ENCODE data around the gene AIG1. TPM values are rescaled to one million over a fixed set of nuclear protein-coding genes. Genes with fewer than 3 reads are reported as not detected.

AIG1 gene
- polyA plus RNA-seq, 1 of the 3 experiments (the other 2 are of a cell fraction) = 36.8 TPM

GRCh38 chr6:143023695-143024094 is 37.0 kb upstream of the AIG1 start:
- Histone ChIP-seq H3K27me3 (ENCODE audit: insufficient read depth) (no peaks in the 10 kb centered on the region), H3K4me1 (ENCODE audit: control insufficient read depth in 1 of 2, insufficient read depth in 2 of 2, low read depth in 1 of 2, low read length in 1 of 2) (no peaks in the 10 kb centered on the region), H3K79me2 (ENCODE audit: insufficient read depth) (no peaks in the 10 kb centered on the region), H3K9me3 (no peaks in the 10 kb centered on the region), H3K4me3 (ENCODE audit: low read depth in 2 of 2, low read length in 1 of 2) (no peak overlapping the region), H3F3A (replicated peaks; ENCODE audit: insufficient read depth) (peaks cover 3% of the 10 kb centered on the region), H3K9me2 (no peaks in the 10 kb centered on the region), H3K27ac (ENCODE audit: low read depth in 2 of 2, low read length in 1 of 2) (no peak overlapping the region), H3K36me3 (replicated peaks in 1 of 2; ENCODE audit: control insufficient read depth in 1 of 2, insufficient read depth in 2 of 2, low read length in 1 of 2) (no peaks in the 10 kb centered on the region), H4K20me1 (ENCODE audit: insufficient read depth) (no peaks in the 10 kb centered on the region), H3K9ac (no peak overlapping the region), H3K4me2 (no peak overlapping the region), H2AFZ (ENCODE audit: low read depth) (no peak overlapping the region)
- DNase-seq = no peak
- WGBS (ENCODE audit: low lambda C conversion rate) = 100% methylated on average over 1 of the region's 1 CpG
- TF ChIP-seq RAD21 (IDR thresholded peaks at IDR 0.05; ENCODE audit: low read length) = no peak
- no peak for TF ChIP-seq TAF1 (IDR thresholded peaks at IDR 0.05; ENCODE audit: borderline replicate concordance, low read depth, low read length)
- TF ChIP-seq MXI1 (IDR thresholded peaks at IDR 0.05; ENCODE audit: low read depth, low read length) = no peak
- TF ChIP-seq CTCF (IDR thresholded peaks at IDR 0.05) = no peak
- TF ChIP-seq PBX3 (IDR thresholded peaks at IDR 0.05) = no peak
- TF ChIP-seq CHD2 (IDR thresholded peaks at IDR 0.05; ENCODE audit: low read length, partially characterized antibody) = no peak
- TF ChIP-seq MAX (IDR thresholded peaks at IDR 0.05; ENCODE audit: low read depth) = no peak
- no peak for TF ChIP-seq TCF12 (IDR thresholded peaks at IDR 0.05)
- no peak for TF ChIP-seq SMC3 (IDR thresholded peaks at IDR 0.05; ENCODE audit: low read depth, low read length)
- TF ChIP-seq FOSL2 (IDR thresholded peaks at IDR 0.05; ENCODE audit: borderline replicate concordance, low read depth) = no peak
- ChIA-PET POLR2A (no interaction called here), CTCF (interaction anchor here (1.4 kb wide), 1 partner anchor 61 kb away, joined by 4 read pairs; no protein-coding TSS in a partner anchor)

GRCh38 chr6:143024977-143025376 is 35.7 kb upstream of the AIG1 start:
- POLR2A ChIA-PET = no interaction called here
- TF ChIP-seq RCOR1 (IDR thresholded peaks at IDR 0.05; ENCODE audit: low read length) = no peak
- no peak for TF ChIP-seq MEF2A (IDR thresholded peaks at IDR 0.05; ENCODE audit: borderline replicate concordance, low read depth)
- TF ChIP-seq RXRA (IDR thresholded peaks at IDR 0.05; ENCODE audit: borderline replicate concordance, low read depth) = no peak
- no peak for TF ChIP-seq ELF1 (IDR thresholded peaks at IDR 0.05)
- no peak for TF ChIP-seq TEAD4 (IDR thresholded peaks at IDR 0.05; ENCODE audit: borderline replicate concordance, insufficient read depth)
- no peak for TF ChIP-seq EP300 (IDR thresholded peaks at IDR 0.05; ENCODE audit: borderline replicate concordance in 1 of 2, low read depth in 1 of 2, low read length in 1 of 2)
- TF ChIP-seq POLR2AphosphoS5 (IDR thresholded peaks at IDR 0.05; ENCODE audit: low read depth, low read length) = no peak
- TF ChIP-seq IRF3 (IDR thresholded peaks at IDR 0.05; ENCODE audit: low read depth, low read length) = no peak
- TF ChIP-seq EZH2phosphoT487 (IDR thresholded peaks at IDR 0.05; ENCODE audit: borderline replicate concordance, low read depth) = no peak
- TF ChIP-seq USF2 (IDR thresholded peaks at IDR 0.05; ENCODE audit: borderline replicate concordance, low read depth, low read length) = no peak

More at GRCh38 chr6:143024977-143025376, 35.7 kb upstream of the AIG1 start:
- peaks cover 3% of the 10 kb centered on the region for H3F3A ChIP-seq (replicated peaks; ENCODE audit: insufficient read depth)
- H3K27ac ChIP-seq (ENCODE audit: low read depth in 2 of 2, low read length in 1 of 2) = no peak overlapping the region
- DNase-seq = no peak
- H2AFZ ChIP-seq (ENCODE audit: low read depth) = no peak overlapping the region
- H3K9ac ChIP-seq = no peak overlapping the region
- H4K20me1 ChIP-seq (ENCODE audit: insufficient read depth) = no peaks in the 10 kb centered on the region
- H3K9me3 ChIP-seq = no peaks in the 10 kb centered on the region
- no peak overlapping the region for H3K4me3 ChIP-seq (ENCODE audit: low read depth in 2 of 2, low read length in 1 of 2)
- H3K79me2 ChIP-seq (ENCODE audit: insufficient read depth) = no peaks in the 10 kb centered on the region
- no peak overlapping the region for H3K4me2 ChIP-seq
- H3K9me2 ChIP-seq = no peaks in the 10 kb centered on the region
- no peaks in the 10 kb centered on the region for H3K36me3 ChIP-seq (replicated peaks in 1 of 2; ENCODE audit: control insufficient read depth in 1 of 2, insufficient read depth in 2 of 2, low read length in 1 of 2)
- H3K4me1 ChIP-seq (ENCODE audit: control insufficient read depth in 1 of 2, insufficient read depth in 2 of 2, low read depth in 1 of 2, low read length in 1 of 2) = no peaks in the 10 kb centered on the region
- H3K27me3 ChIP-seq (ENCODE audit: insufficient read depth) = no peaks in the 10 kb centered on the region
- CTCF ChIA-PET = no interaction called here
